K562 (cell line): Measurements from ENCODE around the gene SYTL4. TPM values are rescaled to one million over a fixed set of nuclear protein-coding genes. Genes with fewer than 3 reads are reported as not detected.

ENCODE experiments used
- CREM ChIP-seq: IDR thresholded peaks from 2 replicates; pipeline ENCODE4 v1.6.1; 2014; ENCODE audit warnings: antibody characterized with exemption, low read depth
- GMEB1 ChIP-seq: fragments of 250-450 bp; sonication (Bioruptor Pico); IDR thresholded peaks from 2 replicates; pipeline ENCODE4 v1.4.0; 2020; ENCODE audit warnings: mild to moderate bottlenecking
- MCM5 ChIP-seq: fragments of 450-650 bp; IDR thresholded peaks from 2 replicates; pipeline ENCODE4 v1.6.1; 2016; ENCODE audit warnings: low read depth
- STAT5B ChIP-seq: fragments of 250-450 bp; sonication (Bioruptor Pico); IDR thresholded peaks from 2 replicates; pipeline ENCODE4 v1.8.0; 2021; ENCODE audit warnings: mild to moderate bottlenecking, inconsistent platforms
- TAF1 ChIP-seq: IDR thresholded peaks from 2 replicates; pipeline ENCODE4 v1.6.1; 2011; ENCODE audit warnings: mild to moderate bottlenecking, low read length, moderate library complexity; ENCODE audit not compliant: insufficient read depth, control insufficient read depth, severe bottlenecking; ENCODE audit errors: extremely low read depth
- TGIF2 ChIP-seq: sonication (generic); formaldehyde crosslinking; IDR thresholded peaks from 2 replicates; pipeline ENCODE4 v1.8.1; 2022; ENCODE audit warnings: mild to moderate bottlenecking, missing genetic modification reagents, moderate library complexity
- THRB ChIP-seq: fragments of 450-650 bp; formaldehyde crosslinking; conservative IDR thresholded peaks from 2 replicates; pipeline ENCODE4 v1.4.0; 2022; ENCODE audit warnings: mild to moderate bottlenecking, missing genetic modification characterization
- TRIM28 ChIP-seq: fragments of 450-650 bp; IDR thresholded peaks from 2 replicates; pipeline ENCODE4 v1.6.1; 2017
- ZNF318 ChIP-seq, 2 experiments: fragments of 450-650 bp; IDR thresholded peaks; 2 replicates each; pipeline ENCODE4 v1.6.1; 2016; ENCODE audit warnings: mild to moderate bottlenecking in 2 of 2, borderline replicate concordance in 1 of 2, low read depth in 1 of 2, moderate library complexity in 1 of 2
- polyA plus RNA-seq, 8 experiments: library from polyadenylated mRNA; depleted of rRNA in 4 of 8; stranded (reverse) in 5 of 8; unstranded in 3 of 8; fragments of >200 nt; fragmentation: Nextera tagmentation in 2 of 8; fragmentation: Illumina TruSeq in 1 of 8; extraction: Ambion mirVana in 2 of 8; extraction: Trizol in 1 of 8; gene quantifications; 2 replicates each; pipeline versions ENCODE4 v1.2.1 to v1.2.3, GENCODE V29; 2011 to 2014; ENCODE audit warnings: inconsistent platforms in 1 of 8, missing spikeins in 1 of 8
- total RNA-seq, 7 experiments: library from RNA; depleted of rRNA in 6 of 7; stranded (reverse); fragments of >200 nt in 6 of 7; fragmentation: Illumina TruSeq in 2 of 7; extraction: Trizol in 2 of 7; gene quantifications; 2 replicates each; pipeline versions ENCODE4 v1.2.1 to v1.2.3, GENCODE V29; 2011 to 2021; ENCODE audit warnings: low replicate concordance in 1 of 7
- TF ChIP-seq, protein P1 (sequence below): fragments of 150-350 bp; IDR thresholded peaks from 2 replicates; pipeline ENCODE4 v1.6.1; 2014; ENCODE audit warnings: low read depth, mild to moderate bottlenecking, low read length, borderline replicate concordance

Gene SYTL4
- total and polyA plus RNA-seq, 9 of the 15 experiments (the other 6 are each of a cell fraction or from before 2014, with no cell fraction given), result 0.65 to 9.0 (median 1.5) TPM

- no peak for TF ChIP-seq TAF1
- TF ChIP-seq TGIF2 (CRISPR knock-in tag), result no peak
- no peak for TF ChIP-seq STAT5B
- TF ChIP-seq TRIM28, result no peak
- no peak for TF ChIP-seq CREM
- no peak for TF ChIP-seq ZNF318 (IDR thresholded peaks at IDR 0.05; ENCODE audit: borderline replicate concordance in 1 of 2, low read depth in 1 of 2)
- TF ChIP-seq GMEB1 (CRISPR knock-in tag), result no peak
- TF ChIP-seq THRB (CRISPR knock-in tag), result no peak
- TF ChIP-seq MCM5, result no peak
- TF ChIP-seq, protein P1, sequence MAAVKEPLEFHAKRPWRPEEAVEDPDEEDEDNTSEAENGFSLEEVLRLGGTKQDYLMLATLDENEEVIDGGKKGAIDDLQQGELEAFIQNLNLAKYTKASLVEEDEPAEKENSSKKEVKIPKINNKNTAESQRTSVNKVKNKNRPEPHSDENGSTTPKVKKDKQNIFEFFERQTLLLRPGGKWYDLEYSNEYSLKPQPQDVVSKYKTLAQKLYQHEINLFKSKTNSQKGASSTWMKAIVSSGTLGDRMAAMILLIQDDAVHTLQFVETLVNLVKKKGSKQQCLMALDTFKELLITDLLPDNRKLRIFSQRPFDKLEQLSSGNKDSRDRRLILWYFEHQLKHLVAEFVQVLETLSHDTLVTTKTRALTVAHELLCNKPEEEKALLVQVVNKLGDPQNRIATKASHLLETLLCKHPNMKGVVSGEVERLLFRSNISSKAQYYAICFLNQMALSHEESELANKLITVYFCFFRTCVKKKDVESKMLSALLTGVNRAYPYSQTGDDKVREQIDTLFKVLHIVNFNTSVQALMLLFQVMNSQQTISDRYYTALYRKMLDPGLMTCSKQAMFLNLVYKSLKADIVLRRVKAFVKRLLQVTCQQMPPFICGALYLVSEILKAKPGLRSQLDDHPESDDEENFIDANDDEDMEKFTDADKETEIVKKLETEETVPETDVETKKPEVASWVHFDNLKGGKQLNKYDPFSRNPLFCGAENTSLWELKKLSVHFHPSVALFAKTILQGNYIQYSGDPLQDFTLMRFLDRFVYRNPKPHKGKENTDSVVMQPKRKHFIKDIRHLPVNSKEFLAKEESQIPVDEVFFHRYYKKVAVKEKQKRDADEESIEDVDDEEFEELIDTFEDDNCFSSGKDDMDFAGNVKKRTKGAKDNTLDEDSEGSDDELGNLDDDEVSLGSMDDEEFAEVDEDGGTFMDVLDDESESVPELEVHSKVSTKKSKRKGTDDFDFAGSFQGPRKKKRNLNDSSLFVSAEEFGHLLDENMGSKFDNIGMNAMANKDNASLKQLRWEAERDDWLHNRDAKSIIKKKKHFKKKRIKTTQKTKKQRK, result no peak
These were observed 14.1 kb upstream of the SYTL4 start (continued) for GRCh38 chrX:100745806-100746537.
